Kidney (tissue), 14 donors: ENCODE data around the gene LDAH. TPM values are rescaled to one million over a fixed set of nuclear protein-coding genes. Genes with fewer than 3 reads are reported as not detected.

ENCODE experiments used
- DNase-seq, 5 donors: peaks; one replicate each; pipeline ENCODE4 v3.0.0-alpha.2; 2013 to 2020
- FAIRE-seq: peaks from 2 replicates; lab custom pipeline; 2012; peaks lifted over from hg19 to GRCh38; lab: Jason Lieb, UNC
- H3K27ac ChIP-seq, 2 donors: one replicate each; pipeline ENCODE4 v1.7.0; 2013; ENCODE audit warnings: low read depth in 2 of 2, low read length in 2 of 2, inconsistent platforms in 1 of 2
- H3K27me3 ChIP-seq: one replicate; pipeline ENCODE4 v1.7.1; 2013; ENCODE audit warnings: low read length, inconsistent platforms; ENCODE audit not compliant: control insufficient read depth, insufficient read depth
- H3K36me3 ChIP-seq, 3 donors: one replicate each; pipeline versions ENCODE4 v1.7.0 to v1.7.1; 2013; ENCODE audit warnings: low read length in 3 of 3, control low read depth in 1 of 3, inconsistent platforms in 1 of 3; ENCODE audit not compliant: insufficient read depth in 3 of 3, control insufficient read depth in 2 of 3
- H3K4me1 ChIP-seq, 3 donors: one replicate each; pipeline versions ENCODE4 v1.7.0 to v1.7.1; 2013; ENCODE audit warnings: low read length in 3 of 3, inconsistent platforms in 1 of 3, low read depth in 1 of 3; ENCODE audit not compliant: control insufficient read depth in 2 of 3, insufficient read depth in 2 of 3
- H3K4me3 ChIP-seq, 3 donors: one replicate each; pipeline versions ENCODE4 v1.7.0 to v1.8.1; 2013; ENCODE audit warnings: low read length in 3 of 3, control low read depth in 1 of 3, inconsistent platforms in 1 of 3
- H3K9ac ChIP-seq, 3 donors: one replicate each; pipeline versions ENCODE4 v1.7.0 to v1.7.1; 2013; ENCODE audit warnings: low read length in 3 of 3, control low read depth in 1 of 3, inconsistent platforms in 1 of 3
- H3K9me3 ChIP-seq, 3 donors: one replicate each; pipeline versions ENCODE4 v1.7.0 to v1.7.1; 2013; ENCODE audit warnings: low read length in 3 of 3, control low read depth in 1 of 3, inconsistent platforms in 1 of 3; ENCODE audit not compliant: control insufficient read depth in 2 of 3, insufficient read depth in 1 of 3
- CTCF ChIP-seq: IDR thresholded peaks from 3 replicates; pipeline ENCODE4 v1.5.1; 2012; ENCODE audit warnings: mild to moderate bottlenecking, moderate library complexity, borderline replicate concordance; ENCODE audit not compliant: insufficient read depth; ENCODE audit errors: extremely low read depth
- intact Hi-C: fragments of 100-400 bp; cut with DNase I; formaldehyde crosslinking; loops from one replicate; pipeline ENCODE4 v1.11.1; 2022
- polyA plus RNA-seq: library from polyadenylated mRNA; stranded (reverse); fragments of 350-450 nt; fragmentation: Illumina TruSeq; extraction: RNeasy Lipid Tissue Mini Kit (QIAGEN cat#74804); gene quantifications from one replicate; pipeline ENCODE4 v1.2.3, GENCODE V29; 2014; ENCODE audit warnings: low read depth, low replicate concordance; ENCODE audit not compliant: insufficient read depth
- total RNA-seq: library from RNA; stranded (reverse); fragmentation: NEBNext Ultra II Directional; extraction: Animal tissue kit (Norgen Biotek cat#: 25700); gene quantifications from one replicate; pipeline ENCODE4 v1.2.1, GENCODE V29; 2021
- donor health status: control.
- donor health status: control.
- donor health status: control.
- donor health status: control.
- donor health status: control.
- donor health status: DM: yes; HTN: yes; CAD: no.
- donor health status: Normal renal cell carcinoma (clear cell type).

The LDAH gene
- total and polyA plus RNA-seq, 2 donors from 2014 or later, result 15.5 to 20.4 TPM

- no peaks in the 10 kb centered on the region for H3K36me3 ChIP-seq
- FAIRE-seq (no peak), DNase-seq (peak in 1 of 5 donors; percentile 37)
- intact Hi-C loops, result no loop called here
- H3K4me3 ChIP-seq, result no peak overlapping the region
- no peaks in the 10 kb centered on the region for H3K9me3 ChIP-seq
- peaks cover 5% of the 10 kb centered on the region for H3K27me3 ChIP-seq
- TF ChIP-seq CTCF, result no peak
- H3K4me1 ChIP-seq, result peaks cover 0 to 4% (median 0%) of the 10 kb centered on the region in 3 donors
- H3K9ac ChIP-seq, result no peak overlapping the region
- H3K27ac ChIP-seq, result no peak overlapping the region
These were observed 166.3 kb downstream of the LDAH start for GRCh38 chr2:20656561-20656960.

GRCh38 chr2:20654535-20654813 is 168.4 kb downstream of the LDAH start:
- Histone ChIP-seq H3K9ac (no peak overlapping the region), H3K4me3 (no peak overlapping the region), H3K27me3 (no peaks in the 10 kb centered on the region), H3K9me3 (no peaks in the 10 kb centered on the region), H3K36me3 (no peaks in the 10 kb centered on the region), H3K4me1 (peaks cover 2 to 15% (median 10%) of the 10 kb centered on the region in 3 donors), H3K27ac (no peak overlapping the region)
- intact Hi-C loops, result no loop called here
- TF ChIP-seq CTCF, result no peak
- FAIRE-seq (no peak), DNase-seq (no peak)

- Histone ChIP-seq H3K9ac (no peak overlapping the region), H3K27me3 (no peaks in the 10 kb centered on the region), H3K4me1 (peaks cover 2 to 15% (median 15%) of the 10 kb centered on the region in 3 donors), H3K36me3 (no peaks in the 10 kb centered on the region), H3K4me3 (no peak overlapping the region), H3K27ac (no peak overlapping the region), H3K9me3 (no peaks in the 10 kb centered on the region)
- intact Hi-C loops, result no loop called here
- DNase-seq (peak in 1 of 5 donors; percentile 37), FAIRE-seq (no peak)
- TF ChIP-seq CTCF, result no peak
These were observed 169.0 kb downstream of the LDAH start for GRCh38 chr2:20653695-20654534.
